HK-2 (cell line): Measurements from ENCODE around the gene ATRN.

Experiments
- DNase-seq: peaks from one replicate; pipeline ENCODE4 v3.0.0-alpha.2; 2018; ENCODE audit not compliant: unreplicated experiment

The ATRN gene

DNA sequence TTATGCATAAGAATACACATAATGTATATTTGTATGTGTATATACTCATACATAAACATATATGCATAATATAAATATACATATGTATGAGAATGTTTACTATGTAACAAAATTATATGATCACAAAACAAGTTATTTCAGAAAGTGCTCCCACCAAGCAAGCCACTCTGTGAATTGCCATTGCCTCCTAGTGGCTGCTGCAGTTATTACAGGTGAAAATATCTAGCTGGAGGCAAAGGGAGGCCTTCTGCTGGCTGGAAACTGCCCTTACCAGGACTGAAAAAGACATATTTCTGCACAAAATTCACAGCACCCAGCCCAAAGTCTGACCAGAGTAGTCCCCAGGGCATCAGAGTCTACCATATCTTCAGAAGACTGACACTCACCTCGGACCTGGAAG, 225.4 kb downstream of the ATRN start:
- no peak for DNase-seq

- DNase-seq: no peak
Measured at GRCh38 chr20:3696745-3697587, 226.1 kb downstream of the ATRN start.

DNA sequence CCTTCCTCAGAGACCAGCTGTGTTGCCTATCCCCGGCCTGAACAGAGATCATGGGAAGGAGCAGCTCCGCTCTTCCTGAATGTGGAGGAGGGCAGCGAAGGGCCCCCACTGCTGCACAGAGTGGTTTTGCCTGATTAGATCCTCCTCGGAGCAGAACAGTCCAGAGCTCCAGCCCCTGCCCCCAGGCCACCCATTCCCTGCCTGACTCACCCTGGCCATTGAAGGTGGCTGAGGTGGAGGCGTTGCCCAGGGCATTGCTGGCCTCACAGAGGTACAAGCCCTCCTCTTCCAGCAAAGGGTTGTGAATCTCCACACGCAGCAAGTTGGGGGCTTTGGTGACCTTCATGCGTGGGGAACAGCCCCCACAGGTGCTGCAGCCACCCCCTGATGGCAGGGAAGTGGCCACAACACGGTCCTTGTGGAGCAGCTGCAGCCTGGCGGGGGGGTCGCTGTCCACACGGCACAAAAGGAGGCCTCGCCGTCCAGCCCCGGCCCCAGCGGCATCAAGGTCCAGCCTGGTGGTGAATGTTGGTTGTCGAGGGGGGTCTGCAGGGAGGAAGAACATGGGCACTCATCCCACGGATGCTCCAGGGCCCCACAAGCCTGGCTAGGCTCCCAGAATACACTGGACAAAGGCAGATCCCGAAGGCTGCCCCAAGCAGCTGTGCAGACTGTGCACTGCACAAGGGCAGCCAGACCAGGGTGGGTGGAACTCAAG, 226.9 kb downstream of the ATRN start:
- no peak for DNase-seq

- no peak for DNase-seq
Measured at GRCh38 chr20:3698591-3699001, 227.8 kb downstream of the ATRN start.

- DNase-seq: no peak
Measured at GRCh38 chr20:3699037-3699436, 228.2 kb downstream of the ATRN start.
